H1 (cell line): ENCODE data around the gene UCMA. TPM values are rescaled to one million over a fixed set of nuclear protein-coding genes. Genes with fewer than 3 reads are reported as not detected.

Experiments
- BCL11A ChIP-seq, 2 experiments: IDR thresholded peaks; one replicate each; pipeline ENCODE4 v1.6.1; 2011; ENCODE audit warnings: low read depth in 2 of 2, low read length in 2 of 2, mild to moderate bottlenecking in 2 of 2
- FOSL1 ChIP-seq: IDR thresholded peaks from 2 replicates; pipeline ENCODE4 v1.6.1; 2011; ENCODE audit warnings: mild to moderate bottlenecking, low read depth, low read length, moderate library complexity; ENCODE audit not compliant: insufficient read depth
- HDAC2 ChIP-seq, 2 experiments: fragments of 300-600 bp in 1 of 2; sonication (generic) in 1 of 2; IDR thresholded peaks; 2 replicates each; pipeline ENCODE4 v1.6.1; 2011 to 2012; ENCODE audit warnings: low read depth in 2 of 2, low read length in 2 of 2, mild to moderate bottlenecking in 2 of 2, moderate library complexity in 2 of 2, borderline replicate concordance in 1 of 2, inconsistent platforms in 1 of 2
- SIRT6 ChIP-seq: IDR thresholded peaks from one replicate; pipeline ENCODE4 v1.7.1; 2012; ENCODE audit warnings: low read length, inconsistent platforms
- polyA plus RNA-seq, 7 experiments: library from polyadenylated mRNA; depleted of rRNA in 3 of 7; stranded (reverse) in 5 of 7; unstranded in 2 of 7; fragments of >200 nt in 5 of 7; fragments of 200-250 nt in 2 of 7; gene quantifications; 1 replicate in 5 of 7; 2 replicates in 1 of 7; 4 replicates in 1 of 7; pipeline versions ENCODE4 v1.2.1 to v1.2.3, GENCODE V29; 2011 to 2013; ENCODE audit warnings: missing spikeins in 2 of 7, mixed read lengths in 2 of 7
- total RNA-seq: library from RNA; stranded (reverse); fragmentation: NEBNext Ultra II Directional; extraction: Animal tissue kit (Norgen Biotek cat#: 25700); gene quantifications from 2 replicates; pipeline ENCODE4 v1.2.1, GENCODE V29; 2021

UCMA gene
- total and polyA plus RNA-seq, 2 of the 8 experiments (the other 6 are each of a cell fraction or from before 2014, with no cell fraction given) = 1.2 to 4.6 TPM

- no peak for TF ChIP-seq FOSL1
- no peak for TF ChIP-seq SIRT6
- TF ChIP-seq HDAC2 (IDR thresholded peaks at IDR 0.05; ENCODE audit: borderline replicate concordance in 1 of 2, low read depth in 2 of 2, low read length in 2 of 2) = no peak
- TF ChIP-seq BCL11A (IDR thresholded peaks at IDR 0.05; ENCODE audit: low read depth in 2 of 2, low read length in 2 of 2) = no peak
Observed at GRCh38 chr10:13184276-13184675, 49.9 kb downstream of the UCMA start (continued).
